GM10266 (cell line): ENCODE data around the gene RNU1-3.
A peak's percentile ranks its signal among the peaks of the same experiment; 100 is the strongest.
"Not testable (repeated sequence)": the region's sequence is repeated elsewhere in the genome, so short reads cannot be mapped to it uniquely, and the experiment has no call there.

Source experiments
- DNase-seq: peaks from one replicate; pipeline ENCODE4 v3.0.0; 2012; ENCODE audit errors: extremely low spot score
- CTCF ChIP-seq: IDR thresholded peaks from 2 replicates; pipeline ENCODE4 v1.5.1; 2012; ENCODE audit warnings: mild to moderate bottlenecking, low read depth; ENCODE audit not compliant: control insufficient read depth, insufficient read depth; ENCODE audit errors: missing control alignments

Gene RNU1-3

GRCh38 chr1:16666502-16667413 lies at the start of gene RNU1-3:
RNU1-3 (minus strand) TSS chr1:16666948.
- DNase-seq = not testable (repeated sequence)

- DNase-seq = not testable (repeated sequence)
Measured at GRCh38 chr1:16713480-16713879, 46.7 kb upstream of the RNU1-3 start.

GRCh38 chr1:16712984-16713383 lies 46.2 kb upstream of the RNU1-3 start:
- DNase-seq = not testable (repeated sequence)

- DNase-seq = not testable (repeated sequence)
Measured at GRCh38 chr1:16712582-16712981, 45.8 kb upstream of the RNU1-3 start.

- DNase-seq = not testable (repeated sequence)
Measured at GRCh38 chr1:16712131-16712530, 45.4 kb upstream of the RNU1-3 start.

GRCh38 chr1:16710618-16711017 lies 43.9 kb upstream of the RNU1-3 start:
- not testable (repeated sequence) for DNase-seq

- not testable (repeated sequence) for DNase-seq
- peak; percentile 44 for TF ChIP-seq CTCF
Measured at GRCh38 chr1:16709659-16710087, 42.9 kb upstream of the RNU1-3 start.

- not testable (repeated sequence) for DNase-seq
Measured at GRCh38 chr1:16708704-16709103, 42.0 kb upstream of the RNU1-3 start.

GRCh38 chr1:16707130-16708093 lies 40.7 kb upstream of the RNU1-3 start:
- DNase-seq = not testable (repeated sequence)

GRCh38 chr1:16706302-16706701 lies 39.6 kb upstream of the RNU1-3 start:
- not testable (repeated sequence) for DNase-seq

GRCh38 chr1:16704502-16705100 lies 37.9 kb upstream of the RNU1-3 start:
- not testable (repeated sequence) for DNase-seq

- not testable (repeated sequence) for DNase-seq
Measured at GRCh38 chr1:16704076-16704475, 37.3 kb upstream of the RNU1-3 start.

- DNase-seq = not testable (repeated sequence)
Measured at GRCh38 chr1:16703602-16704001, 36.9 kb upstream of the RNU1-3 start.

GRCh38 chr1:16703141-16703540 lies 36.4 kb upstream of the RNU1-3 start:
- DNase-seq = not testable (repeated sequence)

GRCh38 chr1:16702280-16702679 lies 35.5 kb upstream of the RNU1-3 start:
- not testable (repeated sequence) for DNase-seq

GRCh38 chr1:16701189-16701588 lies 34.4 kb upstream of the RNU1-3 start:
- DNase-seq = not testable (repeated sequence)

- not testable (repeated sequence) for DNase-seq
Measured at GRCh38 chr1:16700138-16700895, 33.6 kb upstream of the RNU1-3 start.

- not testable (repeated sequence) for DNase-seq
Measured at GRCh38 chr1:16699440-16699839, 32.7 kb upstream of the RNU1-3 start.

- DNase-seq = not testable (repeated sequence)
Measured at GRCh38 chr1:16697152-16697551, 30.4 kb upstream of the RNU1-3 start.
